Keratinocyte (primary cell): ENCODE results near the gene TGFBR1. TPM values are rescaled to one million over a fixed set of nuclear protein-coding genes. Genes with fewer than 3 reads are reported as not detected.

Experiments
- DNase-seq: peaks from one replicate; pipeline ENCODE4 v3.0.0-alpha.2; 2011; ENCODE audit warnings: low read depth, missing footprints, low spot score
- FAIRE-seq: peaks from 2 replicates; lab custom pipeline; 2011; peaks lifted over from hg19 to GRCh38; lab: Jason Lieb, UNC
- H2AFZ ChIP-seq: 2 replicates; pipeline ENCODE4 v1.6.0; 2012; ENCODE audit warnings: low read length, control low read depth, inconsistent platforms; ENCODE audit not compliant: control insufficient read depth
- H3K27ac ChIP-seq: 2 replicates; pipeline ENCODE4 v1.5.1; 2011; ENCODE audit warnings: low read length; ENCODE audit not compliant: control insufficient read depth, insufficient read depth
- H3K27me3 ChIP-seq: 3 replicates; pipeline ENCODE4 v1.6.0; 2011; ENCODE audit warnings: low read length; ENCODE audit not compliant: control insufficient read depth, insufficient read depth; ENCODE audit errors: extremely low read depth
- H3K36me3 ChIP-seq, 2 experiments: 2 replicates in 1 of 2; 3 replicates in 1 of 2; pipeline ENCODE4 v1.5.1; 2011; ENCODE audit warnings: low read length in 2 of 2, mild to moderate bottlenecking in 1 of 2; ENCODE audit not compliant: control insufficient read depth in 2 of 2, insufficient read depth in 2 of 2; ENCODE audit errors: extremely low read depth in 1 of 2
- H3K4me1 ChIP-seq: 3 replicates; pipeline ENCODE4 v1.5.1; 2011; ENCODE audit warnings: low read length; ENCODE audit not compliant: control insufficient read depth, insufficient read depth; ENCODE audit errors: extremely low read depth
- H3K4me2 ChIP-seq: 3 replicates; pipeline ENCODE4 v1.6.0; 2011; ENCODE audit warnings: low read depth, low read length; ENCODE audit not compliant: control insufficient read depth, insufficient read depth; ENCODE audit errors: extremely low read depth
- H3K4me3 ChIP-seq, 3 experiments: fragments of 200-600 bp in 1 of 3; sonication (generic) in 1 of 3; 2 replicates in 2 of 3; 3 replicates in 1 of 3; pipeline ENCODE4 v1.5.1; 2011 to 2016; ENCODE audit warnings: low read length in 3 of 3, mild to moderate bottlenecking in 3 of 3, control low read depth in 2 of 3, inconsistent platforms in 1 of 3, low read depth in 1 of 3, mixed read lengths in 1 of 3, mixed run types in 1 of 3, moderate library complexity in 1 of 3; ENCODE audit not compliant: control insufficient read depth in 2 of 3, insufficient read depth in 2 of 3; ENCODE audit errors: extremely low read depth in 1 of 3
- H3K79me2 ChIP-seq: 2 replicates; pipeline ENCODE4 v1.6.0; 2012; ENCODE audit warnings: low read length; ENCODE audit not compliant: control insufficient read depth, insufficient read depth
- H3K9ac ChIP-seq: 3 replicates; pipeline ENCODE4 v1.6.0; 2011; ENCODE audit warnings: low read length; ENCODE audit not compliant: control insufficient read depth, insufficient read depth; ENCODE audit errors: extremely low read depth
- H3K9me1 ChIP-seq: 3 replicates; pipeline ENCODE4 v1.6.0; 2011; ENCODE audit warnings: low read length; ENCODE audit not compliant: control insufficient read depth, insufficient read depth; ENCODE audit errors: extremely low read depth
- H3K9me3 ChIP-seq: 2 replicates; pipeline ENCODE4 v1.5.1; 2012; ENCODE audit warnings: low read depth, low read length; ENCODE audit not compliant: control insufficient read depth
- H4K20me1 ChIP-seq: 3 replicates; pipeline ENCODE4 v1.6.0; 2011; ENCODE audit warnings: low read length; ENCODE audit not compliant: control insufficient read depth, insufficient read depth; ENCODE audit errors: extremely low read depth
- EZH2 ChIP-seq: IDR thresholded peaks from one replicate; pipeline ENCODE4 v1.6.1; 2012; ENCODE audit warnings: inconsistent platforms, mild to moderate bottlenecking, low read length, moderate library complexity
- dilution Hi-C: fragments of 300-500 bp; cut with MboI; formaldehyde crosslinking; loops from one replicate; pipeline ENCODE4 v1.7.0; 2020; ENCODE audit warnings: low sequenced_read_pairs; ENCODE audit not compliant: extremely low pct_ligation_motif_present
- polyA plus RNA-seq, 5 experiments: library from polyadenylated mRNA; depleted of rRNA in 3 of 5; stranded (reverse) in 3 of 5; stranded (forward) in 1 of 5; unstranded in 1 of 5; fragments of >200 nt; gene quantifications; 1 replicate in 1 of 5; 2 replicates in 3 of 5; 3 replicates in 1 of 5; pipeline versions ENCODE4 v1.2.1 to v1.2.3, GENCODE V29; 2011 to 2012; ENCODE audit warnings: missing spikeins in 2 of 5, low read depth in 1 of 5, low replicate concordance in 1 of 5
- TF ChIP-seq, protein P1 (sequence below), 3 experiments: IDR thresholded peaks in 1 of 3; conservative IDR thresholded peaks in 1 of 3; optimal IDR thresholded peaks in 1 of 3; 2 replicates in 2 of 3; 3 replicates in 1 of 3; pipeline versions ENCODE3 to v1.5.1; 2011; ENCODE audit warnings: low read length in 3 of 3, mild to moderate bottlenecking in 3 of 3, moderate library complexity in 2 of 3, control low read depth in 1 of 3, inconsistent platforms in 1 of 3; ENCODE audit not compliant: insufficient read depth in 2 of 3; ENCODE audit errors: extremely low read depth in 1 of 3

The TGFBR1 gene
- polyA plus RNA-seq, 1 donor (not counting 4 experiments of a cell fraction or from before 2014, with no cell fraction given), result 55.0 TPM

DNA sequence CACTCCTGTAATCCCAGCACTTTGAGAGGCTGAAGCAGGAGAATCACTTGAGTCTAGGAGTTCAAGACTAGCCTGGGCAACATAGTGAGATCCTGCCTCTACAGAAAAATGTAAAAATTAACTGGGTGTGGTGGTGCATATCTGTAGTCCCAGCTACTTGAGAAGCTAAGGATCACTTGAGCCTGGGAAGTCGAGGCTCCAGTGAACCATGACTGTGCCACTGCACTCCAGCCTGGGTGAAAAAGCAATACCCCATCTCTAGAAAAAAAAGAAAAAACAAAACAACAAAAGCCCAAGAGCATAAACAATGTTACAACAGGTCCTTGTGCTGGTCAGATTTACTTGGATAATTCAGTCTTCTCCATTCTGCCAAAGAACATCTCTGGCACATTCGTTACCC, 44.3 kb upstream of the TGFBR1 start:
- Histone ChIP-seq H3K4me2 (no peak overlapping the region), H3K9me1 (peaks cover 3% of the 10 kb centered on the region), H3K4me1 (peaks cover 30% of the 10 kb centered on the region), H3K27ac (no peak overlapping the region), H4K20me1 (no peaks in the 10 kb centered on the region), H3K79me2 (no peaks in the 10 kb centered on the region), H3K9ac (no peak overlapping the region), H3K36me3 (no peaks in the 10 kb centered on the region), H3K27me3 (no peaks in the 10 kb centered on the region), H2AFZ (no peak overlapping the region), H3K4me3 (no peak overlapping the region), H3K9me3 (no peaks in the 10 kb centered on the region)
- no peak for TF ChIP-seq EZH2
- TF ChIP-seq, protein P1, sequence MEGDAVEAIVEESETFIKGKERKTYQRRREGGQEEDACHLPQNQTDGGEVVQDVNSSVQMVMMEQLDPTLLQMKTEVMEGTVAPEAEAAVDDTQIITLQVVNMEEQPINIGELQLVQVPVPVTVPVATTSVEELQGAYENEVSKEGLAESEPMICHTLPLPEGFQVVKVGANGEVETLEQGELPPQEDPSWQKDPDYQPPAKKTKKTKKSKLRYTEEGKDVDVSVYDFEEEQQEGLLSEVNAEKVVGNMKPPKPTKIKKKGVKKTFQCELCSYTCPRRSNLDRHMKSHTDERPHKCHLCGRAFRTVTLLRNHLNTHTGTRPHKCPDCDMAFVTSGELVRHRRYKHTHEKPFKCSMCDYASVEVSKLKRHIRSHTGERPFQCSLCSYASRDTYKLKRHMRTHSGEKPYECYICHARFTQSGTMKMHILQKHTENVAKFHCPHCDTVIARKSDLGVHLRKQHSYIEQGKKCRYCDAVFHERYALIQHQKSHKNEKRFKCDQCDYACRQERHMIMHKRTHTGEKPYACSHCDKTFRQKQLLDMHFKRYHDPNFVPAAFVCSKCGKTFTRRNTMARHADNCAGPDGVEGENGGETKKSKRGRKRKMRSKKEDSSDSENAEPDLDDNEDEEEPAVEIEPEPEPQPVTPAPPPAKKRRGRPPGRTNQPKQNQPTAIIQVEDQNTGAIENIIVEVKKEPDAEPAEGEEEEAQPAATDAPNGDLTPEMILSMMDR (optimal IDR thresholded peaks at IDR 0.05 in 1 of 3, IDR thresholded peaks at IDR 0.05 in 1 of 3, conservative IDR thresholded peaks at IDR 0.05 in 1 of 3; ENCODE audit: extremely low read depth in 1 of 3, insufficient read depth in 2 of 3, low read length in 3 of 3), result no peak
- no peak for DNase-seq
- FAIRE-seq, result no peak
- dilution Hi-C loops, result no loop called here

- H4K20me1 ChIP-seq, result no peaks in the 10 kb centered on the region
- FAIRE-seq, result no peak
- DNase-seq, result no peak
- no peak overlapping the region for H2AFZ ChIP-seq
- peaks cover 12% of the 10 kb centered on the region for H3K4me1 ChIP-seq
- dilution Hi-C loops, result no loop called here
- H3K36me3 ChIP-seq, result no peaks in the 10 kb centered on the region
- H3K79me2 ChIP-seq, result no peaks in the 10 kb centered on the region
- H3K27me3 ChIP-seq, result no peaks in the 10 kb centered on the region
- H3K9ac ChIP-seq, result no peak overlapping the region
- no peak for TF ChIP-seq EZH2
- TF ChIP-seq, protein P1 (optimal IDR thresholded peaks at IDR 0.05 in 1 of 3, IDR thresholded peaks at IDR 0.05 in 1 of 3, conservative IDR thresholded peaks at IDR 0.05 in 1 of 3; ENCODE audit: extremely low read depth in 1 of 3, insufficient read depth in 2 of 3, low read length in 3 of 3), result no peak
- no peak overlapping the region for H3K4me2 ChIP-seq
- no peaks in the 10 kb centered on the region for H3K9me3 ChIP-seq
- H3K9me1 ChIP-seq, result peaks cover 1% of the 10 kb centered on the region
- no peak overlapping the region for H3K4me3 ChIP-seq
- no peak overlapping the region for H3K27ac ChIP-seq
These were observed 42.4 kb upstream of the TGFBR1 start for GRCh38 chr9:99062549-99062948.
